B cell (primary cell): ENCODE data around the gene MYZAP.

Source experiments
- EZH2 ChIP-seq: IDR thresholded peaks from 2 replicates; pipeline ENCODE4 v1.6.1; 2012; ENCODE audit warnings: borderline replicate concordance, low read depth, mild to moderate bottlenecking, moderate library complexity, low read length; ENCODE audit not compliant: insufficient read depth, poor library complexity, severe bottlenecking
- TF ChIP-seq, protein P1 (sequence below): fragments of 200-600 bp; IDR thresholded peaks from one replicate; pipeline ENCODE4 v1.8.0; 2022; ENCODE audit warnings: antibody characterized with exemption, mild to moderate bottlenecking

DNA sequence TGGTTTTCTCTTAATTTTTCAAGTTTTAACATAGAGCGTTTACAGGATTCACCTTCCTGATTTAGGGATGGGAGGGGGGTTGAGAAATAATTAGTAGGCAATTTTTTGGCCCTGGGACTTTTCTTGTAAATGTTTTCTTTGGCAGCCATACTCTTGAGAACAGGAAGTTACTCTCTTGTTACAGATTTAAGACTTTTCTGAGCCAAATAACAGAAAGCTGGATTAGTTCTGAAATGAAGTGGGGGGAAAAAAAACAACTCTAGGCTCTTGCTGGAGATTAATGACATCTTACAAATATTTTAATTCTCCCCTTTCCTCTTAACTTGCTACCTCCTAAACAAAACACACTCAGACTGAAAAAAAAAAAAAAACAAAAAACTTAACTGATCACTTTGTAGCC is 101.0 kb downstream of the MYZAP start:
- no peak for TF ChIP-seq EZH2
- TF ChIP-seq, protein P1, sequence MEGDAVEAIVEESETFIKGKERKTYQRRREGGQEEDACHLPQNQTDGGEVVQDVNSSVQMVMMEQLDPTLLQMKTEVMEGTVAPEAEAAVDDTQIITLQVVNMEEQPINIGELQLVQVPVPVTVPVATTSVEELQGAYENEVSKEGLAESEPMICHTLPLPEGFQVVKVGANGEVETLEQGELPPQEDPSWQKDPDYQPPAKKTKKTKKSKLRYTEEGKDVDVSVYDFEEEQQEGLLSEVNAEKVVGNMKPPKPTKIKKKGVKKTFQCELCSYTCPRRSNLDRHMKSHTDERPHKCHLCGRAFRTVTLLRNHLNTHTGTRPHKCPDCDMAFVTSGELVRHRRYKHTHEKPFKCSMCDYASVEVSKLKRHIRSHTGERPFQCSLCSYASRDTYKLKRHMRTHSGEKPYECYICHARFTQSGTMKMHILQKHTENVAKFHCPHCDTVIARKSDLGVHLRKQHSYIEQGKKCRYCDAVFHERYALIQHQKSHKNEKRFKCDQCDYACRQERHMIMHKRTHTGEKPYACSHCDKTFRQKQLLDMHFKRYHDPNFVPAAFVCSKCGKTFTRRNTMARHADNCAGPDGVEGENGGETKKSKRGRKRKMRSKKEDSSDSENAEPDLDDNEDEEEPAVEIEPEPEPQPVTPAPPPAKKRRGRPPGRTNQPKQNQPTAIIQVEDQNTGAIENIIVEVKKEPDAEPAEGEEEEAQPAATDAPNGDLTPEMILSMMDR = no peak
